Measurements from ENCODE around the gene TGM1. TPM values are rescaled to one million over a fixed set of nuclear protein-coding genes. Genes with fewer than 3 reads are reported as not detected.

TGM1 gene
- total RNA-seq: 26.1 TPM

DNA sequence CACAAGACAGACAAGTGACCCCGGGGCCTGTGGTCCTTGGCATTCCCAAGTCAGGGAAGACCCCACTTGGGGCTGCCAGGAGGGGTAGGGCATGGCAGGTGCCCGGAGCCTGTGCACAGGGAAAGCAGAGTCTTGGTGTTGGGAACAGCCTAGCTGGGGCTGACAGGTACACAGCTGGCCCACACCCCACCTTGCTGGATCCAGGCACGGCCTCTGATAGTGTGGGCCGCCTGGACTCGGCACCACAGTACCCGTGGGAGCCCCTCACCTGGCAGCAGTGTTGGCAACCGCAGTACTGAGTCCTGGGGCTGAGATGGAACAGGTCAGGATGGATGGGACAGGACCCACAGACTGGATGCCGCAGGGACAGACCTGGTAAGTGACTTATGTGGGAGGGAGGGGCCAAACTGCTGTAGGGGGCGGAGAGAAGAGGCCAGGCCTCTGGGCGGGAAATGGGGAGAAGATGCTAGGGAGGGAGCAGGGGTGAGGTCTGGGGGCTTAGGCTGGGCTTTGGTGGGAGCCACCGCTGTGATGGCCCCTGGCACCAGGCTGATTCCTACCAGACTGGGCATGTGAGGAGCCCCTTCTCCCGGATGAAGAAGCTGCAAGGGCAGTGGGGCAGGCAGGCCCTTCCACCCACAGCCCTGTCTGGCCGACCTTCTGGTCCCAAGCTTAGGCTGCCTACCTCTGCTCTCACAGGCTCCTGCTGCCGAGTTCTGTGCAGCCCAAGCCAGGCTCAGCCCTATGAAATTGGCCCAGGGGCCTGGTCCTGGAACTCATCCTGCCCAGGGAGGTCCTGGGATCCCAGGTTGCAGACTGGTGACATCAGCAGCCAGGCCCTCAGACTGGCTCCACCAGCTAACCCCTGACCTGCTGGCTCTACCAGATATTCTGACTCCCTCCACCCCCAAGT is at the start of gene TGM1:
TGM1 (minus strand) TSS at position 357 of the 913 bp plus-strand sequence. CDS start 825 bp downstream, outside the sequence.
- no peak for DNase-seq

- peak; percentile 10 for DNase-seq
Measured at GRCh38 chr14:24311837-24312615, 49.0 kb upstream of the TGM1 start.

DNA sequence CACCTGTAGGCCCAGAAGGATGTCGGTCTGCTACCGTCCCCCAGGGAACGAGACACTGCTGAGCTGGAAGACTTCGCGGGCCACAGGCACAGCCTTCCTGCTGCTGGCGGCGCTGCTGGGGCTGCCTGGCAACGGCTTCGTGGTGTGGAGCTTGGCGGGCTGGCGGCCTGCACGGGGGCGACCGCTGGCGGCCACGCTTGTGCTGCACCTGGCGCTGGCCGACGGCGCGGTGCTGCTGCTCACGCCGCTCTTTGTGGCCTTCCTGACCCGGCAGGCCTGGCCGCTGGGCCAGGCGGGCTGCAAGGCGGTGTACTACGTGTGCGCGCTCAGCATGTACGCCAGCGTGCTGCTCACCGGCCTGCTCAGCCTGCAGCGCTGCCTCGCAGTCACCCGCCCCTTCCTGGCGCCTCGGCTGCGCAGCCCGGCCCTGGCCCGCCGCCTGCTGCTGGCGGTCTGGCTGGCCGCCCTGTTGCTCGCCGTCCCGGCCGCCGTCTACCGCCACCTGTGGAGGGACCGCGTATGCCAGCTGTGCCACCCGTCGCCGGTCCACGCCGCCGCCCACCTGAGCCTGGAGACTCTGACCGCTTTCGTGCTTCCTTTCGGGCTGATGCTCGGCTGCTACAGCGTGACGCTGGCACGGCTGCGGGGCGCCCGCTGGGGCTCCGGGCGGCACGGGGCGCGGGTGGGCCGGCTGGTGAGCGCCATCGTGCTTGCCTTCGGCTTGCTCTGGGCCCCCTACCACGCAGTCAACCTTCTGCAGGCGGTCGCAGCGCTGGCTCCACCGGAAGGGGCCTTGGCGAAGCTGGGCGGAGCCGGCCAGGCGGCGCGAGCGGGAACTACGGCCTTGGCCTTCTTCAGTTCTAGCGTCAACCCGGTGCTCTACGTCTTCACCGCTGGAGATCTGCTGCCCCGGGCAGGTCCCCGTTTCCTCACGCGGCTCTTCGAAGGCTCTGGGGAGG is 47.9 kb upstream of the TGM1 start, which contains the start of gene LTB4R:
LTB4R (plus strand) TSS at position 857 of the 959 bp plus-strand sequence. CDS start 4,150 bp downstream, outside the sequence.
- peak; percentile 45 for DNase-seq

GRCh38 chr14:24310265-24310645 is 47.3 kb upstream of the TGM1 start:
- DNase-seq: no peak

- DNase-seq: no peak
Measured at GRCh38 chr14:24309538-24310264, 46.7 kb upstream of the TGM1 start, which contains the start of gene LTB4R2. TSS of gene LTB4R2 (plus strand) at chr14:24310140. CDS start at chr14:24310665, 525 bp downstream.

- no peak for DNase-seq
Measured at GRCh38 chr14:24308342-24309124, 45.6 kb upstream of the TGM1 start.

DNA sequence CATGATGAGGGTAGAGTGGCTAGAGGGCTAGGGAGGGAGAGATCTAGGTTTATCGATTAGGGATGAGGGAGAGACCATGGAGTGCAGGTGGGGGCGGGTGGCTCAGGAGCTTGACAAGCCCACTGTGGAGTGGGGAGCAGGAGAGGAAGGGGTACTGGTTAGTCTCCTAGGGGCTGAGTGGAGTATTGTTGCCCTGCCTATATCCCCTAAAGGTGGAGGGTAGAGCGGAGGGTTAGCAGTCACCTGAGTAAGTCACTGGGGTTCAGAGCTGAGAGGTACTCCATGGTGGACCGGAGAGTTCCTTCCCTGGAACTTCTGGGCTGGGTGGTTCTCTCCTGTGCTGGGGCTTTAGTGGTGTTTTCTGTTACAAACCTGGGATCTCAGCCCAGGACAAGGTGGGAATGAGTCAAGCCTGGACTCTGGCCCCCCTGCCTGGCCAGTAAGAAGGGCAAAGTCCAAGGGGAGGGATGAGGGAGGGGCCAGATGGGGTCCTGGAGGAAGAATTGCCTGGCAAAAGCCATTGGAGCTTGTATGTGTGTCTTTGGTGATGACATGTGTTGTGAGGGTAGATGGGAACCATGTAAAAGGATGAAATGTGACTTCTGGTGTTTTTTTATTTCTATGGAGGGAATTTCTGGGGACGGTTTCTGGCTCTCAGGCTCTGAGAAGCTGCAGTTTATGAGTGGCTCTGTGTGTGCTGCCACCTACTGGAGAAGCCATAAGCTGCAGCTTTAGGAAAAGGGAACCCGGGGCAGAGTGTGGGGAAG is 44.8 kb upstream of the TGM1 start, which contains the start of gene CIDEB:
CIDEB (minus strand) TSS at position 403 of the 767 bp plus-strand sequence; CDS start at position 284, 119 bp downstream.
- no peak for DNase-seq

DNA sequence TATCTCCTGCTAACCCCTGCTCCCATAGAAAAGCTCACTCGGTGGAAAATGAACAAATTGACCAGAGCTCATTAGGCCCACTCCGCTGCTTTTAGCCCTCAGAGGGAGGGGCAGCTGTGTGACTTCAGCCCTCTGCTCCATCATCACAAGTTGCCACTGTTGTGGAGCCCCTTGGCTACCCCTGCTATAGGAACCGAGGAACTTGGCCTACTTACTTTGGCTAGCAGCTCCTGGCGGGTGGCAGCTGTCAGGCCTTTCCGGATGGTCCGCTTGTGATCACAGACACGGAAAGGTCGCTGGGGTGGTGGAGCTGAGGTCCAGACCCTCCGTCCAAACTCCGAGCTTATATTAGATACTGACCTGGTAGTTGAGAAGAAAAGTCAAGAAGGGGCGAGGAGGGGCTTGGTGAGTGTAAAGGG is 44.2 kb upstream of the TGM1 start:
- DNase-seq: no peak

DNA sequence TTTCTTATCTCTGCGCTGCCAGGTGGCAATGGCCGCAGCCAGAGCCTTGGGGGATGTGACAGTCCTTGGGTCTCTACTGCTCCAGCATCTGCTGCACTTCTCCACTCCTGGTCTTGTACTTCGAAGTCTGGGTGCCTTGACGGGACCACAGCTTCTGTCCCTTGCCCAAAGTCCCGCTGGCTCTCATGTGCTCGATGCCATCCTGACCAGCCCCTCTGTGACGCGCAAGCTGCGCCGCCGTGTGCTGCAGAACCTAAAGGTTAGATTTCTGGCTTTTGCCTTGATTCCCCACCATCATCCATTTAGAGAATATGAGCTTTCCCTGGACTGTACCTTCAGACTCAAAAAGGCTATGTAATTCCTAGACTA is 41.0 kb upstream of the TGM1 start:
- no peak for DNase-seq

GRCh38 chr14:24300326-24300980 is 37.5 kb upstream of the TGM1 start:
- no peak for DNase-seq

- peak; percentile 84 for DNase-seq
Measured at GRCh38 chr14:24299255-24300191, 36.5 kb upstream of the TGM1 start, which contains the start of the genes DHRS1 and NOP9. TSS of gene DHRS1 (minus strand) at chr14:24299780. CDS start at chr14:24299106, 674 bp downstream. TSS of gene NOP9 (plus strand) at chr14:24299850. CDS start at chr14:24299955, 105 bp downstream.

GRCh38 chr14:24298892-24299254 is 35.9 kb upstream of the TGM1 start:
- DNase-seq: no peak

- DNase-seq: no peak
Measured at GRCh38 chr14:24297190-24297964, 34.4 kb upstream of the TGM1 start.

DNA sequence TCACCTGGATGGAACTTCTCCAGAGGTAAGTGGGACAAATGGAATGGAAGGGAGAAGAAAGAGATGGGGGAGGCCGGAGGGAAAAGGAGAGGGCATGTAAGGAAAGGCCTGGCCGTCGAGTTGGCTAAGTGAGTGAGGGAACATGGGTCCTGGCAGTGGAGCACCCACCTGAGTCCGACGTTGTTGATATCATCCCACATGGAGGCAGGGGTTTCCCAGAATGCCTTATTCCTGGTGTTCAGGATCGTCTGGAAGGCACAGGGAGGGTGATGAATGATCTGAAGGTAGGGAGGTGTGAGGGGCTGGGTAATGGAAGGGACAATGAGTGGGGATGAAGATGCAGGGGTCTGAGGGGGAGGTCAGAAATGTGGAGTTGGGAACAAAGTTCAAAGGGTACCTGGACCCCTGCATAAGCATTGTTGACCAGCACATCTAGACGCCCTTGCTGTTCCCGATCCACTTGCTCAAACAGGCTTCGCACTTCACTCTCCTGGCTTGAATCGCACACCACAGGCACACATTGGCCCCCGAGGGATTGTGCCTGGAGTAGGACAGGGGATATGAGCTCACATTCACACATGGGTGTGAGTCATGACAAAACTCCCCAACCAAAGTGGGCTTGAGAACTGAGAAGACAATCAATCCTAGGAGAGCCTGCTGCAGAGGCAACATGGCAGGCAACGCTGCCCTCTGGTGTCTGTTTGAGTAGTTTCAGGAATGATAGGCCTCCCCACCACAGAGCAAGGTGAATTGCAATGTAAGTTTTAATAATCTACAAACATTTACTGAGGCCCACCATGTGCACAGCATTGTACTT is 33.6 kb upstream of the TGM1 start:
- DNase-seq: peak; percentile 60

DNA sequence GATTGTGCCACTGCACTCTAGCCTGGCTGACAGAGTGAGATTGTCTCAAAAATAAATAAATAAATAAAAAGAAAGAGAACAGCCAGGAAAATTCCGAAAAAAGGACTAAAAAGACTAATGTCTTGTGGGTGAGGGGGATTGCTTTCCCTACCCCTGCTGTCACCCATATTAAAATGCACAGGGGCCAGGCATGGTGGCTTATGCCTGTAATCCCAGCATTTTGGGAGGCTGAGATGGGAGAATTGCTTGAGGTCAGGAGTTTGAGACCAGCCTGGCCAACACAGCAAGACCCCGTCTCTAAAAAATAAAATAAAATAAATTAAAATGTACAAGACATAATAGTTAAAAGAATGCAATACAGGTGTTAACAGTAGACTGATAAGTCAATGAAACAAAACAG is 30.5 kb upstream of the TGM1 start:
- DNase-seq: no peak
